ENCODE measurements around the gene UBE2D4.

Gene UBE2D4

GRCh38 chr7:43938892-43939482, 12.8 kb downstream of the UBE2D4 start:
- Histone ChIP-seq H2AK5ac (ENCODE audit: low read length) (no peak overlapping the region), H4K12ac (ENCODE audit: low read depth, low read length) (no peak overlapping the region), H3K27me3 (ENCODE audit: insufficient read depth, low read length) (no peaks in the 10 kb centered on the region), H3K79me2 (ENCODE audit: control insufficient read depth, insufficient read depth, low read length, poor library complexity) (no peaks in the 10 kb centered on the region), H2AFZ (ENCODE audit: insufficient read depth, low read length, poor library complexity) (no peak overlapping the region), H3K4me2 (ENCODE audit: low read length) (no peak overlapping the region), H3K23ac (ENCODE audit: low read length) (no peak overlapping the region), H3K79me1 (ENCODE audit: low read length) (no peaks in the 10 kb centered on the region), H3K27ac (ENCODE audit: low read depth, low read length) (no peak overlapping the region), H2BK12ac (ENCODE audit: low read length) (no peak overlapping the region), H4K8ac (ENCODE audit: low read depth, low read length) (no peak overlapping the region), H3K9ac (ENCODE audit: low read length) (peak overlapping the region; percentile 2), H3K18ac (ENCODE audit: low read length) (no peak overlapping the region), H3K9me3 (ENCODE audit: insufficient read depth, low read depth, low read length) (peaks cover 2% of the 10 kb centered on the region), H3K4me1 (ENCODE audit: control insufficient read depth in 1 of 2, insufficient read depth in 2 of 2, low read length in 2 of 2) (no peaks in the 10 kb centered on the region), H2BK120ac (ENCODE audit: insufficient read depth, low read length, poor library complexity) (no peak overlapping the region), H3K14ac (ENCODE audit: low read length) (no peak overlapping the region), H3K4me3 (ENCODE audit: low read depth, low read length) (no peak overlapping the region), H3K36me3 (ENCODE audit: control insufficient read depth in 1 of 2, insufficient read depth in 2 of 2, low read length in 2 of 2) (no peaks in the 10 kb centered on the region), H4K91ac (ENCODE audit: low read depth, low read length) (no peak overlapping the region), H2BK5ac (ENCODE audit: low read depth, low read length, poor library complexity) (no peak overlapping the region), H3K4ac (ENCODE audit: low read depth, low read length) (no peak overlapping the region)
- WGBS (ENCODE audit: extremely low coverage, insufficient coverage, insufficient read length) = no CpG with 5 or more reads among the region's 4 CpGs
- no peak for DNase-seq

- Histone ChIP-seq H3K4me3 (ENCODE audit: low read depth, low read length) (no peak overlapping the region), H4K91ac (ENCODE audit: low read depth, low read length) (no peak overlapping the region), H3K23ac (ENCODE audit: low read length) (no peak overlapping the region), H3K9ac (ENCODE audit: low read length) (no peak overlapping the region), H3K27ac (ENCODE audit: low read depth, low read length) (no peak overlapping the region), H3K18ac (ENCODE audit: low read length) (no peak overlapping the region), H2AK5ac (ENCODE audit: low read length) (no peak overlapping the region), H2BK12ac (ENCODE audit: low read length) (no peak overlapping the region), H3K9me3 (ENCODE audit: insufficient read depth, low read depth, low read length) (peaks cover 2% of the 10 kb centered on the region), H3K4ac (ENCODE audit: low read depth, low read length) (no peak overlapping the region), H3K14ac (ENCODE audit: low read length) (no peak overlapping the region), H4K12ac (ENCODE audit: low read depth, low read length) (no peak overlapping the region), H3K79me1 (ENCODE audit: low read length) (no peaks in the 10 kb centered on the region), H2BK120ac (ENCODE audit: insufficient read depth, low read length, poor library complexity) (no peak overlapping the region), H3K4me2 (ENCODE audit: low read length) (no peak overlapping the region), H3K27me3 (ENCODE audit: insufficient read depth, low read length) (no peaks in the 10 kb centered on the region), H4K8ac (ENCODE audit: low read depth, low read length) (no peak overlapping the region), H3K36me3 (ENCODE audit: control insufficient read depth in 1 of 2, insufficient read depth in 2 of 2, low read length in 2 of 2) (no peaks in the 10 kb centered on the region), H2BK5ac (ENCODE audit: low read depth, low read length, poor library complexity) (no peak overlapping the region), H2AFZ (ENCODE audit: insufficient read depth, low read length, poor library complexity) (no peak overlapping the region), H3K4me1 (ENCODE audit: control insufficient read depth in 1 of 2, insufficient read depth in 2 of 2, low read length in 2 of 2) (no peaks in the 10 kb centered on the region), H3K79me2 (ENCODE audit: control insufficient read depth, insufficient read depth, low read length, poor library complexity) (no peaks in the 10 kb centered on the region)
- no peak for DNase-seq
- no CpG with 5 or more reads among the region's 3 CpGs for WGBS (ENCODE audit: extremely low coverage, insufficient coverage, insufficient read length)
These were observed 16.0 kb downstream of the UBE2D4 start for GRCh38 chr7:43942250-43942649.

- Histone ChIP-seq H2AFZ (ENCODE audit: insufficient read depth, low read length, poor library complexity) (no peak overlapping the region), H2BK12ac (ENCODE audit: low read length) (no peak overlapping the region), H3K9me3 (ENCODE audit: insufficient read depth, low read depth, low read length) (peaks cover 2% of the 10 kb centered on the region), H3K27me3 (ENCODE audit: insufficient read depth, low read length) (no peaks in the 10 kb centered on the region), H2BK120ac (ENCODE audit: insufficient read depth, low read length, poor library complexity) (no peak overlapping the region), H3K36me3 (ENCODE audit: control insufficient read depth in 1 of 2, insufficient read depth in 2 of 2, low read length in 2 of 2) (no peaks in the 10 kb centered on the region), H4K12ac (ENCODE audit: low read depth, low read length) (no peak overlapping the region), H3K14ac (ENCODE audit: low read length) (no peak overlapping the region), H3K4me2 (ENCODE audit: low read length) (no peak overlapping the region), H3K79me2 (ENCODE audit: control insufficient read depth, insufficient read depth, low read length, poor library complexity) (no peaks in the 10 kb centered on the region), H2BK5ac (ENCODE audit: low read depth, low read length, poor library complexity) (no peak overlapping the region), H2AK5ac (ENCODE audit: low read length) (no peak overlapping the region), H3K18ac (ENCODE audit: low read length) (no peak overlapping the region), H3K23ac (ENCODE audit: low read length) (no peak overlapping the region), H3K79me1 (ENCODE audit: low read length) (no peaks in the 10 kb centered on the region), H4K8ac (ENCODE audit: low read depth, low read length) (no peak overlapping the region), H3K27ac (ENCODE audit: low read depth, low read length) (no peak overlapping the region), H3K4me1 (ENCODE audit: control insufficient read depth in 1 of 2, insufficient read depth in 2 of 2, low read length in 2 of 2) (no peaks in the 10 kb centered on the region), H4K91ac (ENCODE audit: low read depth, low read length) (no peak overlapping the region), H3K9ac (ENCODE audit: low read length) (no peak overlapping the region), H3K4ac (ENCODE audit: low read depth, low read length) (no peak overlapping the region), H3K4me3 (ENCODE audit: low read depth, low read length) (no peak overlapping the region)
- WGBS (ENCODE audit: extremely low coverage, insufficient coverage, insufficient read length) = no CpG with 5 or more reads among the region's 3 CpGs
- DNase-seq = peak; percentile 11 to 56
These were observed 16.8 kb downstream of the UBE2D4 start for GRCh38 chr7:43942997-43943396.

- Histone ChIP-seq H2BK120ac (ENCODE audit: insufficient read depth, low read length, poor library complexity) (no peak overlapping the region), H3K79me1 (ENCODE audit: low read length) (no peaks in the 10 kb centered on the region), H3K4me3 (ENCODE audit: low read depth, low read length) (no peak overlapping the region), H2AK5ac (ENCODE audit: low read length) (no peak overlapping the region), H3K27me3 (ENCODE audit: insufficient read depth, low read length) (no peaks in the 10 kb centered on the region), H4K12ac (ENCODE audit: low read depth, low read length) (no peak overlapping the region), H4K8ac (ENCODE audit: low read depth, low read length) (no peak overlapping the region), H3K27ac (ENCODE audit: low read depth, low read length) (no peak overlapping the region), H3K4me1 (ENCODE audit: control insufficient read depth in 1 of 2, insufficient read depth in 2 of 2, low read length in 2 of 2) (no peaks in the 10 kb centered on the region), H2BK5ac (ENCODE audit: low read depth, low read length, poor library complexity) (no peak overlapping the region), H3K9me3 (ENCODE audit: insufficient read depth, low read depth, low read length) (peaks cover 2% of the 10 kb centered on the region), H2AFZ (ENCODE audit: insufficient read depth, low read length, poor library complexity) (no peak overlapping the region), H3K9ac (ENCODE audit: low read length) (no peak overlapping the region), H2BK12ac (ENCODE audit: low read length) (no peak overlapping the region), H3K14ac (ENCODE audit: low read length) (no peak overlapping the region), H3K4me2 (ENCODE audit: low read length) (no peak overlapping the region), H3K79me2 (ENCODE audit: control insufficient read depth, insufficient read depth, low read length, poor library complexity) (no peaks in the 10 kb centered on the region), H3K23ac (ENCODE audit: low read length) (no peak overlapping the region), H4K91ac (ENCODE audit: low read depth, low read length) (no peak overlapping the region), H3K36me3 (ENCODE audit: control insufficient read depth in 1 of 2, insufficient read depth in 2 of 2, low read length in 2 of 2) (no peaks in the 10 kb centered on the region), H3K4ac (ENCODE audit: low read depth, low read length) (no peak overlapping the region), H3K18ac (ENCODE audit: low read length) (no peak overlapping the region)
- no CpG with 5 or more reads among the region's 13 CpGs for WGBS (ENCODE audit: extremely low coverage, insufficient coverage, insufficient read length)
- DNase-seq = no peak
These were observed 17.4 kb downstream of the UBE2D4 start for GRCh38 chr7:43943417-43944187.

Measured in trophoblast cell (in vitro differentiated cells and primary cell).